RWPE1 (cell line): ENCODE results near the gene NT5E.

Source experiments
- CTCF ChIA-PET: fragments of 350-600 bp; sonication (Branson Sonifier 250); formaldehyde crosslinking; extraction: SDS; loops from one replicate; lab custom pipeline; 2021; lab: Yijun Ruan, JAX
- POLR2A ChIA-PET: fragments of 400-600 bp; formaldehyde crosslinking; extraction: SDS; loops from one replicate; lab custom pipeline; 2020; ENCODE audit warnings: antibody characterized with exemption; ENCODE audit not compliant: low non-redundant PET; lab: Yijun Ruan, JAX
- DNase-seq: peaks from one replicate; pipeline ENCODE4 v3.0.0; 2012; ENCODE audit warnings: low spot score
- H3K27ac ChIP-seq: fragments of 450-650 bp; 2 replicates; pipeline ENCODE4 v1.5.1; 2017
- CTCF ChIP-seq: fragments of 450-650 bp; conservative IDR thresholded peaks from 2 replicates; pipeline ENCODE4 v1.5.1; 2017; ENCODE audit warnings: low read depth, mild to moderate bottlenecking

Gene NT5E

GRCh38 chr6:85483846-85484245 is 34.0 kb downstream of the NT5E start:
- no peak for DNase-seq
- no peak for TF ChIP-seq CTCF
- ChIA-PET POLR2A (no interaction called here), CTCF (interaction anchor here (0.7 to 3.6 kb wide), 8 partner anchors 11 to 1887 kb away, joined by 3 to 39 read pairs (median 4); partner anchors contain the start of gene NT5E)
- H3K27ac ChIP-seq: no peak overlapping the region

- POLR2A ChIA-PET: no interaction called here
- no peak for DNase-seq
- CTCF ChIA-PET: interaction anchor here (0.6 to 3.6 kb wide), 3 partner anchors 34 to 156 kb away, joined by 4 to 39 read pairs (median 32); partner anchors contain the start of gene NT5E
These were observed 35.1 kb downstream of the NT5E start for GRCh38 chr6:85484948-85485347.

GRCh38 chr6:85490516-85491248 is 40.8 kb downstream of the NT5E start:
- POLR2A ChIA-PET: no interaction called here
- CTCF ChIA-PET: interaction anchor here (1.5 kb wide), 1 partner anchor 46 kb away, joined by 6 read pairs; no protein-coding TSS in a partner anchor
- no peak overlapping the region for H3K27ac ChIP-seq
- peak; percentile 37 for DNase-seq
- TF ChIP-seq CTCF: no peak

More at GRCh38 chr6:85484948-85485347, 35.1 kb downstream of the NT5E start:
- TF ChIP-seq CTCF: no peak
- no peak overlapping the region for H3K27ac ChIP-seq

GRCh38 chr6:85493389-85493788 is 43.5 kb downstream of the NT5E start:
- POLR2A ChIA-PET: no interaction called here
- DNase-seq: no peak
- CTCF ChIA-PET: interaction anchor here (2.1 kb wide), 1 partner anchor 9 kb away, joined by 8 read pairs; no protein-coding TSS in a partner anchor
- TF ChIP-seq CTCF: no peak
- H3K27ac ChIP-seq: no peak overlapping the region

- H3K27ac ChIP-seq: no peak overlapping the region
- CTCF ChIA-PET: interaction anchor here (0.7 to 2.2 kb wide), 3 partner anchors 11 to 231 kb away, joined by 4 to 8 read pairs (median 8); no protein-coding TSS in a partner anchor
- TF ChIP-seq CTCF: no peak
- DNase-seq: no peak
- POLR2A ChIA-PET: interaction anchor here (1.3 kb wide), 1 partner anchor 45 kb away, joined by 3 read pairs; the partner anchor contains the start of gene NT5E
These were observed 45.0 kb downstream of the NT5E start for GRCh38 chr6:85494547-85495536.
